Caco-2 (cell line): ENCODE results near the gene TMEM91. TPM values are rescaled to one million over a fixed set of nuclear protein-coding genes. Genes with fewer than 3 reads are reported as not detected.

Source experiments
- BruUV-seq: library from RNA; stranded (reverse); fragments of 400-500 nt; replicated peaks from 2 replicates; lab custom pipeline; 2021; lab: Mats Ljungman, UMichigan
- CTCF ChIA-PET: fragments of 300-600 bp; sonication (Branson Sonifier 250); formaldehyde crosslinking; loops from one replicate; lab custom pipeline; 2022; ENCODE audit warnings: antibody characterized with exemption; lab: Charles Lee
- POLR2A ChIA-PET: fragments of 300-600 bp; sonication (Branson Sonifier 250); formaldehyde crosslinking; loops from one replicate; lab custom pipeline; 2022; ENCODE audit warnings: antibody characterized with exemption; lab: Charles Lee
- DNase-seq, 2 experiments: peaks; one replicate each; pipeline versions ENCODE4 v3.0.0 to v3.0.0-alpha.2; 2020 to 2022
- H3K27me3 ChIP-seq: replicated peaks from 2 replicates; pipeline ENCODE4 v1.6.0; 2011; ENCODE audit warnings: low read length; ENCODE audit not compliant: control insufficient read depth, insufficient read depth
- H3K36me3 ChIP-seq: 2 replicates; pipeline ENCODE4 v1.5.1; 2011; ENCODE audit warnings: low read length; ENCODE audit not compliant: control insufficient read depth, insufficient read depth
- H3K4me1 ChIP-seq: fragments of 250-450 bp; sonication (Bioruptor Pico); 2 replicates; pipeline ENCODE4 v1.5.1; 2020; ENCODE audit warnings: mild to moderate bottlenecking
- H3K4me3 ChIP-seq: 2 replicates; pipeline ENCODE4 v1.5.1; 2011; ENCODE audit warnings: low read depth, mild to moderate bottlenecking, control low read depth, low read length
- H3K9me3 ChIP-seq: fragments of 250-450 bp; sonication (Bioruptor Pico); 2 replicates; pipeline ENCODE4 v1.5.1; 2020; ENCODE audit warnings: mild to moderate bottlenecking, moderate library complexity
- H3K27ac Mint-ChIP-seq: one replicate; pipeline ENCODE4 v1.8.0; 2022; ENCODE audit warnings: mixed read lengths; ENCODE audit not compliant: unreplicated experiment
- H3K27me3 Mint-ChIP-seq: one replicate; pipeline ENCODE4 v1.8.0; 2022; ENCODE audit warnings: mixed read lengths; ENCODE audit not compliant: insufficient read depth, unreplicated experiment
- H3K36me3 Mint-ChIP-seq: one replicate; pipeline ENCODE4 v1.8.0; 2022; ENCODE audit warnings: mild to moderate bottlenecking, mixed read lengths; ENCODE audit not compliant: insufficient read depth, unreplicated experiment
- H3K4me1 Mint-ChIP-seq: one replicate; pipeline ENCODE4 v1.8.0; 2022; ENCODE audit warnings: low read depth, mixed read lengths; ENCODE audit not compliant: unreplicated experiment
- H3K4me3 Mint-ChIP-seq: one replicate; pipeline ENCODE4 v1.8.0; 2022; ENCODE audit warnings: mild to moderate bottlenecking, moderate library complexity, mixed read lengths; ENCODE audit not compliant: unreplicated experiment
- H3K9me3 Mint-ChIP-seq: one replicate; pipeline ENCODE4 v1.8.0; 2022; ENCODE audit warnings: mixed read lengths; ENCODE audit not compliant: unreplicated experiment
- CTCF ChIP-seq, 2 experiments: fragments of 200-600 bp in 1 of 2; IDR thresholded peaks; 1 replicate in 1 of 2; 2 replicates in 1 of 2; pipeline versions ENCODE4 v1.5.1 to v1.8.0; 2011 to 2022; ENCODE audit warnings: antibody characterized with exemption in 1 of 2, control low read depth in 1 of 2, inconsistent platforms in 1 of 2, low read depth in 1 of 2, low read length in 1 of 2, mild to moderate bottlenecking in 1 of 2, moderate library complexity in 1 of 2; ENCODE audit not compliant: insufficient read depth in 1 of 2, severe bottlenecking in 1 of 2, unreplicated experiment in 1 of 2
- intact Hi-C: fragments of 100-400 bp; cut with micrococcal nuclease; formaldehyde crosslinking; loops from one replicate; pipeline ENCODE4 v1.10.0; 2022; ENCODE audit not compliant: unreplicated experiment
- total RNA-seq: library from RNA; stranded (reverse); gene quantifications from 2 replicates; pipeline ENCODE4 v1.2.3, GENCODE V29; 2022

TMEM91 gene
- total RNA-seq, 1 experiment from 2014 or later: 1.4 TPM

DNA sequence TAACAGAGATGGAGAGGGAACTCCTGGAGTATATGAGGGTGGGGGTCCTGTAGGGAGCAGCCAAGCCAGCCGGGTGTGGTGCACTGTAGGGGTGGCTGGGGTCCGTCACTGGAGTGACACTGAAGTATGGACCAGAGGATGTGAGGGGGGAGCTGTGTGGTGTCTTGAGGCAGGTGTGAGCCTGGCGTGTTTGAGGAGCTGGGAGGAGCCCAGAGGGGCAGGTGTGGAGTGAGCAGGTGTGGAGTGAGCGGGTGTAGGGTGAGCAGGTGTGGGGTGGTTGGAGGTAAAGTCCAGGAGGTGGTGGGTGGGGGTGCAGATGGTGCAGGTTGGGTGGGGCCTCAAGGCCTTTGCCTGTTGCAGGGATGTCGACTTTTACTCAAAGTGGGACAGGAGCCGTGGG is 45.0 kb downstream of the TMEM91 start:
- H3K4me1 ChIP-seq: no peaks in the 10 kb centered on the region
- no peaks in the 10 kb centered on the region for H3K27me3 Mint-ChIP-seq
- peaks cover 1% of the 10 kb centered on the region for H3K36me3 ChIP-seq
- H3K4me3 Mint-ChIP-seq: no peak overlapping the region
- no peaks in the 10 kb centered on the region for H3K9me3 ChIP-seq
- H3K4me3 ChIP-seq: no peak overlapping the region
- POLR2A ChIA-PET: interaction anchor here (1.0 to 1.1 kb wide), 2 partner anchors 12 to 18 kb away, joined by 3 to 8 read pairs; no protein-coding TSS in a partner anchor
- no peaks in the 10 kb centered on the region for H3K9me3 Mint-ChIP-seq
- no peaks in the 10 kb centered on the region for H3K4me1 Mint-ChIP-seq
- no peak for DNase-seq
- BruUV-seq: no TSS peak
- peaks cover 20% of the 10 kb centered on the region for H3K36me3 Mint-ChIP-seq
- no peak for TF ChIP-seq CTCF (IDR thresholded peaks at IDR 0.05; ENCODE audit: insufficient read depth in 1 of 2, low read depth in 1 of 2, low read length in 1 of 2, severe bottlenecking in 1 of 2, unreplicated experiment in 1 of 2)
- CTCF ChIA-PET: interaction anchor here (0.9 kb wide), 1 partner anchor 69 kb away, joined by 3 read pairs; no protein-coding TSS in a partner anchor
- no peaks in the 10 kb centered on the region for H3K27me3 ChIP-seq
- no peak overlapping the region for H3K27ac Mint-ChIP-seq
- intact Hi-C loops: no loop called here

DNA sequence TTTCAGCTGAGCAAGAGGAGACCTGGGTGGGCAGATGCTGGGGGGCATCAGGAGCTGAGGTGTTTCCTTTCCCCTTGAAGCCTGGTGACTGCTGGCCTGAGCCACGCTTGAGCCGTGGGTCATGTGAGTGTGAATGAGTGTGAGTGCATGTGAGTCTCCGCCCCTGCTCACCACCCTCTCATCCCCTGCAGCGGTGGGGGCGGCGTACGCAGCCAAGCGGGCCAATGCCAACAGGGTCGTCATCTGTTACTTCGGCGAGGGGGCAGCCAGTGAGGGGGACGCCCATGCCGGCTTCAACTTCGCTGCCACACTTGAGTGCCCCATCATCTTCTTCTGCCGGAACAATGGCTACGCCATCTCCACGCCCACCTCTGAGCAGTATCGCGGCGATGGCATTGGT is 45.6 kb downstream of the TMEM91 start:
- 0 out of 2 replicates have a peak, but pooled peaks cover 6% of the 10 kb centered on the region for H3K4me1 ChIP-seq
- ChIA-PET POLR2A (no interaction called here), CTCF (no interaction called here)
- intact Hi-C loops: no loop called here
- Mint-ChIP-seq H3K4me1 (peaks cover 4% of the 10 kb centered on the region), H3K9me3 (no peaks in the 10 kb centered on the region), H3K27me3 (no peaks in the 10 kb centered on the region), H3K4me3 (no peak overlapping the region), H3K36me3 (peaks cover 27% of the 10 kb centered on the region), H3K27ac (no peak overlapping the region)
- no peaks in the 10 kb centered on the region for H3K27me3 ChIP-seq
- H3K36me3 ChIP-seq: peaks cover 1% of the 10 kb centered on the region
- H3K4me3 ChIP-seq: no peak overlapping the region
- no peaks in the 10 kb centered on the region for H3K9me3 ChIP-seq
- no TSS peak for BruUV-seq
- no peak for DNase-seq
- no peak for TF ChIP-seq CTCF (IDR thresholded peaks at IDR 0.05; ENCODE audit: insufficient read depth in 1 of 2, low read depth in 1 of 2, low read length in 1 of 2, severe bottlenecking in 1 of 2, unreplicated experiment in 1 of 2)

DNA sequence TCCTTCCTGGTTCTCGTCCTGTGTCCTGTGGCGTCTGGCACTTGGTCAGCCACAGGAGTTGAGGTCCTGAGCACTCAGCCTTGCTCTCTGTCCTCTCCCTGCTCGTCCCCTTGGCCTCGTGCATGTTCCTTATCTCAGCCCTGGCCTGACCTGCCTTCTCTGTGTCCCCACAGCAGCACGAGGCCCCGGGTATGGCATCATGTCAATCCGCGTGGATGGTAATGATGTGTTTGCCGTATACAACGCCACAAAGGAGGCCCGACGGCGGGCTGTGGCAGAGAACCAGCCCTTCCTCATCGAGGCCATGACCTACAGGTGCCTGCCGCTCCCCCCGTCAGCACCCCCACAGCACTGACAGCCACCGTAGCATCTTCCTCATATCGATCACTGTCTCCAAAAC is 46.1 kb downstream of the TMEM91 start:
- peaks cover 1% of the 10 kb centered on the region for H3K36me3 ChIP-seq
- Mint-ChIP-seq H3K4me1 (peaks cover 8% of the 10 kb centered on the region), H3K36me3 (peaks cover 29% of the 10 kb centered on the region), H3K27me3 (no peaks in the 10 kb centered on the region), H3K4me3 (no peak overlapping the region), H3K27ac (no peak overlapping the region), H3K9me3 (no peaks in the 10 kb centered on the region)
- DNase-seq: no peak
- no TSS peak for BruUV-seq
- no peaks in the 10 kb centered on the region for H3K9me3 ChIP-seq
- H3K4me3 ChIP-seq: no peak overlapping the region
- CTCF ChIA-PET: no interaction called here
- intact Hi-C loops: no loop called here
- no peaks in the 10 kb centered on the region for H3K27me3 ChIP-seq
- POLR2A ChIA-PET: no interaction called here
- no peak for TF ChIP-seq CTCF (IDR thresholded peaks at IDR 0.05; ENCODE audit: insufficient read depth in 1 of 2, low read depth in 1 of 2, low read length in 1 of 2, severe bottlenecking in 1 of 2, unreplicated experiment in 1 of 2)
- peaks cover 8% of the 10 kb centered on the region; the same call in 1 of the 2 replicates for H3K4me1 ChIP-seq
